Right lobe of liver (tissue), 6 donors: ENCODE data around the gene FBXL2. TPM values are rescaled to one million over a fixed set of nuclear protein-coding genes. Genes with fewer than 3 reads are reported as not detected.

Source experiments
- ATAC-seq, 4 donors: fragments of 200-7000 bp; cut with Tn5 transposase; one replicate each; pipeline ENCODE4 v1.9.1; 2020; ENCODE audit warnings: mild to moderate bottlenecking in 4 of 4, moderate library complexity in 4 of 4
- DNase-seq, 3 donors: peaks; one replicate each; pipeline ENCODE4 v3.0.0-alpha.2; 2020
- H3K27ac ChIP-seq, 3 donors: fragments of 200-600 bp; one replicate each; pipeline ENCODE4 v1.8.0; 2022
- H3K27me3 ChIP-seq, 2 donors: fragments of 200-600 bp; one replicate each; pipeline ENCODE4 v1.8.0; 2022
- H3K36me3 ChIP-seq, 4 donors: fragments of 200-600 bp; sonication (generic) in 1 of 4; one replicate each; pipeline versions ENCODE4 v1.5.1 to v1.8.0; 2017 to 2022; ENCODE audit warnings: control low read depth in 1 of 4
- H3K4me1 ChIP-seq, 4 donors: fragments of 200-600 bp; sonication (generic) in 1 of 4; one replicate each; pipeline versions ENCODE4 v1.5.1 to v1.8.0; 2017 to 2022; ENCODE audit warnings: control low read depth in 1 of 4
- H3K4me3 ChIP-seq, 3 donors: fragments of 200-600 bp; one replicate each; pipeline ENCODE4 v1.8.0; 2022
- H3K9me3 ChIP-seq, 4 donors: fragments of 200-600 bp; sonication (generic) in 1 of 4; one replicate each; pipeline versions ENCODE4 v1.5.1 to v1.8.0; 2017 to 2022; ENCODE audit warnings: control low read depth in 1 of 4
- POLR2A ChIP-seq: fragments of 450-650 bp; IDR thresholded peaks from one replicate; pipeline ENCODE4 v1.6.1; 2017; ENCODE audit warnings: antibody characterized with exemption, mild to moderate bottlenecking
- WGBS: methylation state at CpG from one replicate; pipeline ENCODE4 v1.1.6; 2018; ENCODE audit warnings: low coverage, low lambda C conversion rate; ENCODE audit not compliant: insufficient coverage; ENCODE audit errors: missing lambda C conversion rate; 5-methylcytosine and 5-hydroxymethylcytosine counted together
- intact Hi-C, 2 donors: fragments of 100-400 bp; cut with DNase I; formaldehyde crosslinking; loops; one replicate each; pipeline versions ENCODE4 v1.11.2 to v1.14.1; 2022
- total RNA-seq, 6 experiments: library from RNA; depleted of rRNA in 2 of 6; stranded (reverse); fragments of >200 nt in 2 of 6; fragmentation: NEBNext Ultra II Directional in 3 of 6; extraction: Animal tissue kit (Norgen Biotek cat#: 25700) in 3 of 6; gene quantifications; one replicate each; pipeline versions ENCODE4 v1.1.0 to v1.2.4, GENCODE V29; 2016 to 2023
- TF ChIP-seq, protein P1 (sequence below), 4 donors: fragments of 200-600 bp in 3 of 4; fragments of 450-650 bp in 1 of 4; IDR thresholded peaks; one replicate each; pipeline versions ENCODE4 v1.5.1 to v1.8.0; 2016 to 2022; ENCODE audit warnings: antibody characterized with exemption in 4 of 4, mild to moderate bottlenecking in 2 of 4
- donor health status: DM: no; HTN: yes; CAD: no.
- donor health status: DM: no; HTN: no; CAD: no.
- donor health status: DM: no; HTN: no; CAD: no.
- donor health status: DM: no; HTN: yes; CAD: no.
- donor health status: DM: no; HTN: yes; CAD: no.

Gene FBXL2
- total RNA-seq, 6 experiments from 2014 or later = 0.06 to 0.43 (median 0.31) TPM

GRCh38 chr3:33420966-33421365, 143.7 kb downstream of the FBXL2 start:
- ATAC-seq = no peak
- Histone ChIP-seq H3K36me3 (peaks cover 0 to 11% (median under 1%) of the 10 kb centered on the region in 4 donors), H3K4me3 (no peak overlapping the region), H3K27me3 (no peaks in the 10 kb centered on the region), H3K4me1 (peaks cover 0 to 12% (median 0%) of the 10 kb centered on the region in 4 donors), H3K27ac (no peak overlapping the region), H3K9me3 (no peaks in the 10 kb centered on the region)
- intact Hi-C loops = no loop called here
- TF ChIP-seq, protein P1, sequence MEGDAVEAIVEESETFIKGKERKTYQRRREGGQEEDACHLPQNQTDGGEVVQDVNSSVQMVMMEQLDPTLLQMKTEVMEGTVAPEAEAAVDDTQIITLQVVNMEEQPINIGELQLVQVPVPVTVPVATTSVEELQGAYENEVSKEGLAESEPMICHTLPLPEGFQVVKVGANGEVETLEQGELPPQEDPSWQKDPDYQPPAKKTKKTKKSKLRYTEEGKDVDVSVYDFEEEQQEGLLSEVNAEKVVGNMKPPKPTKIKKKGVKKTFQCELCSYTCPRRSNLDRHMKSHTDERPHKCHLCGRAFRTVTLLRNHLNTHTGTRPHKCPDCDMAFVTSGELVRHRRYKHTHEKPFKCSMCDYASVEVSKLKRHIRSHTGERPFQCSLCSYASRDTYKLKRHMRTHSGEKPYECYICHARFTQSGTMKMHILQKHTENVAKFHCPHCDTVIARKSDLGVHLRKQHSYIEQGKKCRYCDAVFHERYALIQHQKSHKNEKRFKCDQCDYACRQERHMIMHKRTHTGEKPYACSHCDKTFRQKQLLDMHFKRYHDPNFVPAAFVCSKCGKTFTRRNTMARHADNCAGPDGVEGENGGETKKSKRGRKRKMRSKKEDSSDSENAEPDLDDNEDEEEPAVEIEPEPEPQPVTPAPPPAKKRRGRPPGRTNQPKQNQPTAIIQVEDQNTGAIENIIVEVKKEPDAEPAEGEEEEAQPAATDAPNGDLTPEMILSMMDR (IDR thresholded peaks at IDR 0.05) = no peak
- TF ChIP-seq POLR2A = no peak
- WGBS = no CpG with 5 or more reads among the region's 2 CpGs
- DNase-seq = no peak

- Histone ChIP-seq H3K27me3 (no peaks in the 10 kb centered on the region), H3K9me3 (no peaks in the 10 kb centered on the region), H3K27ac (no peak overlapping the region), H3K4me3 (no peak overlapping the region), H3K36me3 (peaks cover 0 to 7% (median 0%) of the 10 kb centered on the region in 4 donors), H3K4me1 (peaks cover 0 to 27% (median 0%) of the 10 kb centered on the region in 4 donors)
- DNase-seq = peak; percentile 23 to 62 (median 60)
- intact Hi-C loops = no loop called here
- no peak for TF ChIP-seq POLR2A
- TF ChIP-seq, protein P1 (IDR thresholded peaks at IDR 0.05) = no peak
- peak; percentile 86 to 91 (median 88) for ATAC-seq
- 42% methylated on average over 10 of the region's 10 CpGs for WGBS
These were observed 147.6 kb downstream of the FBXL2 start for GRCh38 chr3:33424606-33425452.

GRCh38 chr3:33425453-33425852, 148.2 kb downstream of the FBXL2 start:
- TF ChIP-seq POLR2A = no peak
- TF ChIP-seq, protein P1 (IDR thresholded peaks at IDR 0.05) = no peak
- peaks cover 0 to 7% (median 0%) of the 10 kb centered on the region in 4 donors for H3K36me3 ChIP-seq
- DNase-seq = no peak
- H3K9me3 ChIP-seq = no peaks in the 10 kb centered on the region
- no peak for ATAC-seq
- no peak overlapping the region for H3K27ac ChIP-seq
- no peak overlapping the region for H3K4me3 ChIP-seq
- intact Hi-C loops = no loop called here
- WGBS = 69% methylated on average over 2 of the region's 2 CpGs
- H3K4me1 ChIP-seq = peaks cover 0 to 32% (median 0%) of the 10 kb centered on the region in 4 donors
- no peaks in the 10 kb centered on the region for H3K27me3 ChIP-seq

DNA sequence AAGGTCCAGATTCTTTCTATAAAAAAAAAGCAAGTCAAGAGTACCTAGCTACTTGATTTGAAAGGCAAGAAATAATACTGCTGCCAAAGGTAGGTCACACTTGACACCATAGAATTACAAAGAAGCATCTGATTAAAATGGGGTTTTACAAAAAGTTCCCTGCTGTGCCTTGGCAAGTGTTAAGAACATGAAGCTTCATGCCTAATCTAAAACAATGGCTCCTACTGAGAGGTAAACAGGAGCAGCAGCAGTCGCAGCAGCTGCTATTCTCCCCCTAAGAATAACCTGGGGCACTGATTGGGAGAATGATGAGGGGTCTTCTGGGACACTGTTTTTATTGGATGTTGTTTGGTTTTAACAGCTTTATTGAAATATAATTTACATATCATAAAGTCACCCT, 148.8 kb downstream of the FBXL2 start:
- DNase-seq = no peak
- no peaks in the 10 kb centered on the region for H3K9me3 ChIP-seq
- no peak overlapping the region for H3K4me3 ChIP-seq
- WGBS = 86% methylated on average over 1 of the region's 1 CpG
- H3K27me3 ChIP-seq = no peaks in the 10 kb centered on the region
- ATAC-seq = no peak
- intact Hi-C loops = no loop called here
- H3K27ac ChIP-seq = no peak overlapping the region
- peaks cover 0 to 34% (median 0%) of the 10 kb centered on the region in 4 donors for H3K4me1 ChIP-seq
- peaks cover 0 to 7% (median 0%) of the 10 kb centered on the region in 4 donors for H3K36me3 ChIP-seq
- TF ChIP-seq, protein P1 (IDR thresholded peaks at IDR 0.05) = no peak
- TF ChIP-seq POLR2A = no peak
